ENCODE data around the gene HLA-G.

The HLA-G gene

GRCh38 chr6:29800254-29800653 lies 27.4 kb upstream of the HLA-G start:
- no peak overlapping the region for H3K4me3 ChIP-seq (ENCODE audit: control insufficient read depth, low read depth, low read length)
- no peak for DNase-seq (ENCODE audit: low read depth)
- TF ChIP-seq CTCF (conservative IDR thresholded peaks at IDR 0.05; ENCODE audit: control insufficient read depth, insufficient read depth, low read depth, low read length): no peak

GRCh38 chr6:29806387-29806786 lies 21.2 kb upstream of the HLA-G start:
- no peak for DNase-seq (ENCODE audit: low read depth)
- no peak for TF ChIP-seq CTCF (conservative IDR thresholded peaks at IDR 0.05; ENCODE audit: control insufficient read depth, insufficient read depth, low read depth, low read length)
- H3K4me3 ChIP-seq (ENCODE audit: control insufficient read depth, low read depth, low read length): no peak overlapping the region

- TF ChIP-seq CTCF (conservative IDR thresholded peaks at IDR 0.05; ENCODE audit: control insufficient read depth, insufficient read depth, low read depth, low read length): no peak
- DNase-seq (ENCODE audit: low read depth): peak; percentile 8
- H3K4me3 ChIP-seq (ENCODE audit: control insufficient read depth, low read depth, low read length): no peak overlapping the region
Measured at GRCh38 chr6:29809249-29809648, 18.4 kb upstream of the HLA-G start.

- TF ChIP-seq CTCF (conservative IDR thresholded peaks at IDR 0.05; ENCODE audit: control insufficient read depth, insufficient read depth, low read depth, low read length): no peak
- H3K4me3 ChIP-seq (ENCODE audit: control insufficient read depth, low read depth, low read length): no peak overlapping the region
- no peak for DNase-seq (ENCODE audit: low read depth)
Measured at GRCh38 chr6:29810371-29810770, 17.3 kb upstream of the HLA-G start.

- H3K4me3 ChIP-seq (ENCODE audit: control insufficient read depth, low read depth, low read length): no peak overlapping the region
- no peak for DNase-seq (ENCODE audit: low read depth)
- no peak for TF ChIP-seq CTCF (conservative IDR thresholded peaks at IDR 0.05; ENCODE audit: control insufficient read depth, insufficient read depth, low read depth, low read length)
Measured at GRCh38 chr6:29811377-29811776, 16.2 kb upstream of the HLA-G start.

- no peak overlapping the region for H3K4me3 ChIP-seq (ENCODE audit: control insufficient read depth, low read depth, low read length)
- TF ChIP-seq CTCF (conservative IDR thresholded peaks at IDR 0.05; ENCODE audit: control insufficient read depth, insufficient read depth, low read depth, low read length): no peak
- DNase-seq (ENCODE audit: low read depth): no peak
Measured at GRCh38 chr6:29813066-29813465, 14.6 kb upstream of the HLA-G start.

GRCh38 chr6:29813809-29814208 lies 13.8 kb upstream of the HLA-G start:
- DNase-seq (ENCODE audit: low read depth): peak; percentile 41
- TF ChIP-seq CTCF (conservative IDR thresholded peaks at IDR 0.05; ENCODE audit: control insufficient read depth, insufficient read depth, low read depth, low read length): no peak
- H3K4me3 ChIP-seq (ENCODE audit: control insufficient read depth, low read depth, low read length): no peak overlapping the region
